SIG-M5 (cell line): ENCODE measurements around the gene OPCML.

Experiments used
- DNase-seq: peaks from one replicate; lab custom pipeline; 2025; lab: John Stamatoyannopoulos, UW

Gene OPCML

GRCh38 chr11:133541021-133541719, 8.9 kb upstream of the OPCML start:
- DNase-seq: no peak

DNA sequence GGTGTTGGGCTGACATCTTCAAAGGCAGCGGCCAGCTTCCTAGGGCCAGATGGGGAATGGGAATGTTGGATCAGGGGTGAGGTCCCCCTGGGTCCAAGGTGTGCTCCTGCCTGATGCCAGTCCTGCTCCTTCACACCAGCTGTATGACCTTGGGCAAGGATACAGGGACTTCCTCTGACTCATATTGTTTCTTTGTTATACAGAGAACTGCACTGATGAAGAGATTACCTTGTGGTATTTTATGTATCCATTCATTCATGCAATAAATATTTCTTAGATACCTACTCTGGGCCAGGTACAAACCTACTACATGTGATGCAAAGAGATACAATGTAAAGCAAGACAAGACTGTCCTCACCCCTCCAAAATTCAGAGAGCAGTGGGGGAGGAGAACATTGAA, 3.9 kb upstream of the OPCML start:
- DNase-seq: no peak

GRCh38 chr11:133533205-133533604, 904 bp upstream of the OPCML start:
- no peak for DNase-seq

DNA sequence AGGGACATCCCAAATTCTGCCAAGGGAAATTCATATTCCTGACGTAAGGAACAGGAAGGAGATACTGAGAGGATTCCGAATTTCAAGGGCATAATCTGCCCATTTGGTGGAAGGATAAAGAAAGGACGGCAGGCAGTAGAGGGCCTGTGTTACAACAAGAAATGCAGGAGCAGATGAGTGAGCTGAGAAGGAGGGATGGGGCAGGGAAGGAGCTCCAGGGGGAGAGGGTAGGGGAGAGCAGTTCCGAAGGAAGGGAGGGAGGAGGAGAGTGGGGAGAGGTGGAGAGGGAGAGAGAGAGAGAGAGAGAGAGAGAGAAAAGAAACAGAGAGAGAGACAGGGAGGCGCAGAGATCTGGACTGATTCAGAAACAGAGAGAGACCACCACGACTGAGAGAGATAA, 843 bp downstream of the OPCML start:
- DNase-seq: no peak

DNA sequence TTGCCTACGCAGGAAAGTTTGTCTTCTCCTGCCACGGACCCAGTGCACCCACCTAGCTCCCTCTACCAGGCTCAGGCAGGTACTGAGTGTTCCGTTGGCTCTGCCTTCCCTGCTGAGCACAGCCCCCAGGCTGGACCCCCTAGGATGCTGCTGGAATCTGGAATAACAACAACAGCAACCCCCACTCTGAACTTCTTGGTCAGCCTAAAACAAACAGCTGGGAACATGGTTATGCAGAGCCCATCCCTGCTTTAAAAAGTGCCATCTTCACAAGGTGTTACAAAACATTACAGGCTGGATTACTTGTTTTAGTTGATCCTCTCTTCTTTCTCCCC, 1.8 kb downstream of the OPCML start:
- DNase-seq: no peak

GRCh38 chr11:133529807-133530500, 2.3 kb downstream of the OPCML start:
- DNase-seq: no peak

DNA sequence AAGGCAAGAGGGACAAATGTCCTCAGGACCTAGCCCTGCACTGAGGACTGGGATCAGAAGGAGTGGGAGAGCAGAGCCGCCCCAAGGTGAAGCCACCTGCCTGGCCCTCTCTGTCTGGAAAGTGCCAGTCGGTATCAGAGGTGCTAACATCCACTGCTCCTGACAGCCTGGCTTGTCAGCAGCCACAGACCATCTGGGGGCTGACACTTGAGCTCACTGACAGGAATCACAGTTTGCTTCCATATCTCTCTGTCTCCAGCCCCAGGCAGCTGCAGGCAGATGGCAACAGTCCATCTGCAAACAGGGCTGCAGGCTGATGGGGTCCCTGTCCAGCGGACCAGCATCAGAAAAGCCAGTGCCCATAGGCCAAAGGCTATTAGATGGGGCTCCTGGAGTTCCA, 5.5 kb downstream of the OPCML start:
- DNase-seq: no peak

DNA sequence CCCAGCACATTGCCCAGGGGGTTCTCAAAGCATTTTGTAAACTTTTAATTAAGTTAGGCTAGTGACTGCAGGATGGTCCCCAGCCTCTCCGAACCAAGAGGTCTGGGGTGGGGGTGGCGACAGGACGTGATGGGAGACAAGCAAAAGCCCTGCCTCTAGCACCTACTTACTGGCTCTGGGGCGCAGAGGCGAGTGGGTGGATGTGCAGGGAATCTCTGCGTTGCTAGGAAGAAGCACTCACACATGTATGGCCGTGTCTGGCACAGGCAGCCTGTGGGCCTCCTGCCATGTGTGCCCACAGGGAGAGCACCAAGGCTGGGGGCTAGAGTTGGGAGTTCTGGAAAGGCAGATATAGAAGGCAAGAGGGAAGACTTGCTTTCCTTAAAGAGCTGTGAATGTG, 6.3 kb downstream of the OPCML start:
- DNase-seq: no peak

- no peak for DNase-seq
Observed at GRCh38 chr11:133524488-133524887, 7.8 kb downstream of the OPCML start.

- DNase-seq: no peak
Observed at GRCh38 chr11:133522344-133522743, 10.0 kb downstream of the OPCML start.

DNA sequence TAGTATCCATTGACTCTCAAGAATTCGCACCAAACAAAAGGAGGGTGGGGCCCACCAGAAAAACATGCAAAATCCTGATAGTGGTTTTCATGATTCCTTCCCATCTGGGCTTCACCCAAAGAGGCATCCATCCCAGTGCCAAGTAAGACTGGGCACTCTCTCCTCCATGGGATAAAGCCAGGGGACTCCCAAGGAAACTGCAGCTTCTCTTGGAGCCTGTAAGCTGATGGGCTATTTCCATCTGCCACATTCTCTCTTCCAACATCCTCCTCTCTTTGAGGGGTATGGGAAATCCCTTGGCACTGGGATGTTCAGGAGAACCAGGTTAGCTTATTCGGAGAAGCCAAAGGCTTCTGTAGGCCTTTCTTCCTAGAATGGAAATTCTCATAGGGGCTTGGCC, 10.8 kb downstream of the OPCML start:
- DNase-seq: no peak

DNA sequence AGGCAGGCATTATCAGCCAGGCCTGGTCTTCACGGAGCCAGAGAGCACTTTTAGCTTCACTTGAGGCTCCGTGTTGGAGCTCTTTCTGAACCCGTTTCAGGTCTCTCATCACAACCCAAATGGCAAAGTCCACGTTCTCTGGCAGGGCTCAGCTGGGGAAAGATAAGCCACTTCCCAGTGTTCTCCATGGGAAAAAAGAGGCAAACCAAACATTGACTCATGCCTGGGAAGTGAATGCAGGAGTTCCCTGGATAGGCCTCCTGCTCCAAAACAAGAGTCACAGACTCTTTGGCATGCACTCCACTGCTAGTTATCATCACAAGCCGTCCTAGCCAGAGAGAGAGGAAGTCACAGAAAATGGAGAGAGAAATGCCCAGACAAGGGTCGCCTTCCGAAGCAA, 11.6 kb downstream of the OPCML start:
- no peak for DNase-seq

DNA sequence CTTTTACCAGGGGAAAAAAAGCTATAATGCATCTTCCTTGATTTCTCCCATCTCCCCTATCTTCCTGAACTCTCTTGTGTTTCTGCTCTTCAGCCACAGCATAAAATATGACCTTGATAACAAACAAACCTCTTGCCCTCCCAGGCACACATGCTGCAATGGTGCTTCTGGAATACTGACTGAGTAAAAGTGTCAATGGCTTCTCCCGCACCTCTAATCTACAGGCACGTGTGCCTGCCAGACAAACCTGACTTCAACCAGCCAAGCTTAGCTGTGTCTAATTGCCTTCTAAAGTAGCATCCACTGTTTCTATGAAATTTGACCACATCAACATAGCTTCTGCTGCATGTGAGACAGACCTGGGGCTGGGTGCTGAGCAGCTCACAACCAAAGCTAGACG, 12.7 kb downstream of the OPCML start:
- DNase-seq: no peak

DNA sequence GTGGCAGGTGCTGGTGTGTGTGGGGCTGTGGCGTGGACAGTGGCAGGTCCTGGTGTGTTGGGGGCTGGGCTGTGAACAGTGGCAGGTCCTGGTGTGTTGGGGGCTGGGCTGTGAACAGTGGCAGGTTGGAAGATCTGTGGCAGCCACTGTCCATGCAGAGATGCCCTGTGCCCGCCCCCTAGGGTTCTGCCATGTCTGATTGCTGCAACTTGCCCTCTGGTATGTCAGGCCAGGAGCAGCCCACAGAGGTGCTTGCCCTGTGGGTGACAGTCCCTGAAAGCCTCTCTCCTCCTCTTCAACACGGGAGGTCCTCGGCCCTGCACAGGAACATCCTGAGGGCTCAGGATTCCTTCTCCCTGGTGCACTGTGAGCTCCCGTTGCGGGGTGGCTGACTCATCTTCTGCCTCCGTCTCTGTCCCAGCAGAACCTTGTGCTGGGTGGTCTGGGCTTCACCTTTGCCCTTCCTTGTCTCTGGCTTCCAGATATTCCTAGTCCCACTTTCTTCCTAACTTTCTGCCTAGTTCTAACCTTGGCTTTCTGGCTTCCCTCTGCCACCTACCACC, 13.5 kb downstream of the OPCML start:
- no peak for DNase-seq

DNA sequence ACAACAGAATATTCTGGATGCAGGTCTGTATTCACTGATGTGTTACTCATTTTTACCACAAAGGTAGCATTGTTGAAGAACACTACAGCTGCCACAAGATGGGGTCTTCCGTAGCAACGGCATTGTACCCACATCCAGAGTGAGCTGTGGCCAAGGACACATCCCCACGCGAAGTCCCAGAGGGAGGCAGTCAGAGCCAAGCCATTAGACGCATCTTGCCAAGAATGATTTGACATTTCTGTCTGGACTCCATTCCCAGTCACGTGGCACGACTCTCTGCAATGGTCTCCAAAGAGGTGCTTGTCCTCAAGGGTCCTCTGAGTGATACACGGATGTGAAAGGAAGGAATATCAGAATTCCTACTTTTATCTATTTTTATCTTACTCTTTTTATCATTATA, 15.5 kb downstream of the OPCML start:
- DNase-seq: no peak

DNA sequence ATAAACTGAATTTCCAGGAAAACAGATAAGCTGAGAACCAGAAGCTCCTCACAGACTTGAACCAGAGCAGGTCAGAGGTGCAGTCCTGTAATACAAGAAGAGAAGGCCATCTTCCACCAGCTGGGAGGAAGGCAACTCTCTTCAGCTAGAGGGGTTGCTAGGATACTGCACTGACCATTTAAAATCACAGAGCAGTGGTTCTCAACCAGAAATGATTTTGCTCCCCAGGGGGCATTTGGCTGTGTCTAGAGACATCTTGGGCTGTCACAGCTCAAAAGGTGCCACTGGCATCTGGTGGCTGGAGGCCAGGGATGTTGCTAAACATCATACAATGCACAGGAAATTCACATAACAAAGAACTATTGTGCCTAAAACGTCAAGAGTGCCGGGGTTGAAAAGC, 17.2 kb downstream of the OPCML start:
- DNase-seq: no peak

DNA sequence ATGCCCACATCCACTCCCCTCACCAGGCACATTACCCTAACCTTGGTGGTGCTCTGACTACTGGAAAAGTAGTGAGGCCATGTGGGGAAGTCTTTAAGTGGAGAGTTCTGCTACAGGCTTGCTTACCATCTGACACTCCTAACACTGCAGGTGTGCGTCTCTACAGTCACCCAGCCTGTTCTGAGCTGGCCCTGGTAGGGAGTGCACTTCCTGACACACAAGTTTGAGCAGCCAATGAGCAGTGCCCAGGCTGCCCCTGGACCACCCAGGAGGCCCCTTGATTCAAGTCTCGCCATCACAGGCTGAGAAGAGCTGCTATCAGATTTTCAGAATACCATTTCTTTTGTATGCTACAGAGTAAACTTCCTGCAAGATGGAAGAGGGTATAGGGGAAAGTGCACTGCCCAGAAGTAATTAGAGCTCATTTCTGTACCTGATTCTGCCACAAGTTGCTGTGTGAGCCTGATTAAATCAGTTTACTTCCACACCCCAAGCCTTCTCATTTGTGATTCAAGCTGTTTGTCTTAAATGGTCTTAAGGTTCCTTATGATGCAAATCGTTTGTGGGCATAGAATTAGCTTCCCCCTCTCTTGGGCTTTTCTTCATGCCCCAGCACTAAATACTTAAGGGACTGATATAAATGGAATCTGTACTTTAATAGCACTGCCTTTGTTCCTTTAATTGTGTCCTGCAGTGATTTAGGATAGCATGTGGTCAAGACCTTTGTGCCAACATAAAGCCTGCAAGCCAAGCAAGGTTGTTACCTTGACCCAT, 22.2 kb downstream of the OPCML start:
- DNase-seq: no peak

DNA sequence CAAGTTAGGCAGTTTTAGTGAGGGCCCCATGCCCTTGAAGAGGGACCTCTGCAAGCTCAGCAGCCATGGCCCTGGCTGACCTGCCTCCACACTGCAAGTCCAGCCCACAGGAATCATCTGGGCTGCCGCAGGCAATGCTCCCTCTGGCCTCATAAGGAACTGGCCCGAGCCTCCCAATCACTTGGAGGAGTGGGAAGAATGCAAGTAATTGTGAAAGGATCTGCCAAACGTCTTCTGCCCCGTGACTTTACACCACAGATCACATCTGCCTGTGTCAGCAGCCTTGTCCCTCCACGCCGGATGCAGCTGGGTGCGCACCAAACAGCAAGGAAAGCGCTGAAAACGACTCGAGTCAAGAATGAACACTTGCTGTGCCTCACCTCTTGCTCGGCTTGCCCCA, 23.8 kb downstream of the OPCML start:
- DNase-seq: no peak

DNA sequence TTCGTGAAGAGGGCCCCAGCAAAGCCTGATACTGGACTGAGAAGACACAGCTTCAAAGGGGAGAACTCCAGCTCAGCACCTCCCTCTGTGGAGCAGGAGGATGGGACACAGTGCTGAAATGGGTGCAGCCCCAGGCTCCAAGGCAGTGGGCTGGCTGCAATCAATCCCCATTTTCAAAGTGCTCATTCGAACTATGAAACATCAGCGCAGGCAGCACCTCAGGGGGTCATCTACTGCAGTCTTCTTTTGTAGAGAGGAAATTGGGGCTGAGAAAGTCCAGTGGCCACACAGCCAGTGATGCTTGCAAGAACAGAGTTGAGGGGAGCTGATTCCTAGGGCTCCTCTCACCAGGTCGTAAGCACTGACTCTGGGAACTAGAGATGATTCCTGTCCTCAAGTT, 25.1 kb downstream of the OPCML start:
- DNase-seq: no peak

DNA sequence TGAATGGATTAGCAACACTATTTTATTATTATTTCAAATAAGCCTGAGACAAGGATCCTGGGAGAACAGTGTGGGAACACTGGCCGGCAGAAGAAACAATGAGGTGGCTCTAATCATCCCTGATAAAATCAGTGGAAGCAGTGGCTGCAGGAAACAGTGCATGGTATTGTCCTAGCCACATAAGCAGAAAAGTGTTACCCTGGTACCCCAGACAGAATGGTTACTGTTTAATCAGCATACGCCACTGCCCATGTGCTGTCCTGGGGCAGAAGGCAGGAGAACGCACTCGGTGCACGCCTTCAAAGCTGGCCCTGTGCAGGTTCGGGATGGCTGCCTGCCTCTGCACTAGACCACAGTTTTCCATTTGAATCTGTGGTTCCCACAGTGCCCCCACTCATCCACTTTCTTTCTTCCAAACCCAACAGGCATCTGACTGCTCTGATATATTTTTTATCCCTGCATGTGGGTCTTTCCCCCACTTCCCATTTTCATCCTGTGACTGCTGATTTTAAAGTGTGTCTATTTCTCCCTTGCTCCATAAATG, 25.7 kb downstream of the OPCML start:
- no peak for DNase-seq

GRCh38 chr11:133506023-133506422, 26.3 kb downstream of the OPCML start:
- DNase-seq: no peak

GRCh38 chr11:133504906-133505305, 27.4 kb downstream of the OPCML start:
- no peak for DNase-seq

DNA sequence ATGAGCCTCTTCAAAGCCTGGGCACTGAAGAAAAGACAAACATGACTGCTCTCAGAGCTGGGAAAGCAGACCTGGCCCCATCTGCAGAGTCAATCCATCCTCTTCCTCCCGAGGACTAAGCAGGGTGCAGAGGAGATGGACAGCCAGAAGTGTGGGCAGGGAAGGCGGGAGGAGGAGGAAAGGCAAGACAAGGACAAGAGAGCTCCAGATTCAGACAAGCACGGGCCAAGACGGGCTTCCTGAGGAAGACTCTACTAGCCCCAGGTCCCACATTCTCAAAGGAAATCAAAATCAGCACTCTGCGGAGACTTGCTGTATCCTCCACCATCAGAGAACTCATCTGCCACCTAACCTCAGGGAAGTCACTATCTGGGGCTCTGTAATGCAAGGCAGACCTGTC, 28.5 kb downstream of the OPCML start:
- no peak for DNase-seq
